Liver (tissue), 9 donors: ENCODE results near the gene CNIH2. TPM values are rescaled to one million over a fixed set of nuclear protein-coding genes. Genes with fewer than 3 reads are reported as not detected.

Experiments
- DNase-seq: peaks from one replicate; pipeline ENCODE4 v3.0.0-alpha.2; 2017; ENCODE audit warnings: low spot score
- H3K27ac ChIP-seq, 2 donors: one replicate each; pipeline ENCODE4 v1.7.0; 2013; ENCODE audit warnings: inconsistent platforms in 2 of 2, low read length in 2 of 2, control low read depth in 1 of 2, low read depth in 1 of 2, mild to moderate bottlenecking in 1 of 2
- H3K27me3 ChIP-seq, 4 donors: one replicate each; pipeline versions ENCODE4 v1.6.1 to v1.7.0; 2013; ENCODE audit warnings: low read length in 3 of 4, inconsistent platforms in 1 of 4, mild to moderate bottlenecking in 1 of 4, moderate library complexity in 1 of 4; ENCODE audit not compliant: control insufficient read depth in 4 of 4, insufficient read depth in 4 of 4
- H3K36me3 ChIP-seq, 4 donors: one replicate each; pipeline versions ENCODE4 v1.6.1 to v1.7.0; 2013; ENCODE audit warnings: low read length in 3 of 4, mild to moderate bottlenecking in 3 of 4, low read depth in 1 of 4, moderate library complexity in 1 of 4; ENCODE audit not compliant: control insufficient read depth in 4 of 4, insufficient read depth in 3 of 4
- H3K4me1 ChIP-seq, 4 donors: one replicate each; pipeline versions ENCODE4 v1.6.1 to v1.7.0; 2013; ENCODE audit warnings: low read length in 3 of 4, mild to moderate bottlenecking in 3 of 4, moderate library complexity in 1 of 4; ENCODE audit not compliant: control insufficient read depth in 4 of 4, insufficient read depth in 4 of 4
- H3K4me3 ChIP-seq, 3 donors: one replicate each; pipeline versions ENCODE4 v1.6.1 to v1.7.0; 2013; ENCODE audit warnings: low read length in 3 of 3, control low read depth in 1 of 3, low read depth in 1 of 3, mild to moderate bottlenecking in 1 of 3
- H3K9ac ChIP-seq, 2 donors: one replicate each; pipeline ENCODE4 v1.7.0; 2013; ENCODE audit warnings: low read length in 2 of 2, mild to moderate bottlenecking in 2 of 2, moderate library complexity in 2 of 2, control low read depth in 1 of 2, low read depth in 1 of 2
- H3K9me3 ChIP-seq, 4 donors: one replicate each; pipeline versions ENCODE4 v1.6.1 to v1.7.0; 2013; ENCODE audit warnings: low read length in 3 of 4; ENCODE audit not compliant: control insufficient read depth in 4 of 4
- ATF3 ChIP-seq: IDR thresholded peaks from 2 replicates; pipeline ENCODE4 v1.6.1; 2016; ENCODE audit warnings: antibody characterized with exemption
- EGR1 ChIP-seq, 2 donors: IDR thresholded peaks; 2 replicates each; pipeline ENCODE4 v1.6.1; 2016 to 2018; ENCODE audit warnings: antibody characterized with exemption in 2 of 2, low read depth in 2 of 2
- FOXA1 ChIP-seq: IDR thresholded peaks from 2 replicates; pipeline ENCODE4 v1.6.1; 2016; ENCODE audit warnings: antibody characterized with exemption
- GABPA ChIP-seq, 2 donors: IDR thresholded peaks in 1 of 2; conservative IDR thresholded peaks in 1 of 2; 2 replicates each; pipeline ENCODE4 v1.6.1; 2016; ENCODE audit warnings: antibody characterized with exemption in 2 of 2, mild to moderate bottlenecking in 1 of 2, moderate library complexity in 1 of 2
- HNF4A ChIP-seq, 2 donors: conservative IDR thresholded peaks; 2 replicates each; pipeline ENCODE4 v1.6.1; 2016; ENCODE audit warnings: antibody characterized with exemption in 2 of 2, mild to moderate bottlenecking in 2 of 2
- HNF4G ChIP-seq: IDR thresholded peaks from 2 replicates; pipeline ENCODE4 v1.6.1; 2016; ENCODE audit warnings: antibody characterized with exemption
- JUND ChIP-seq, 2 donors: IDR thresholded peaks; 2 replicates each; pipeline ENCODE4 v1.6.1; 2016; ENCODE audit warnings: antibody characterized with exemption in 2 of 2
- NR2F2 ChIP-seq: IDR thresholded peaks from 2 replicates; pipeline ENCODE4 v1.6.1; 2016; ENCODE audit warnings: antibody characterized with exemption
- RAD21 ChIP-seq, 2 donors: IDR thresholded peaks; 2 replicates each; pipeline ENCODE4 v1.6.1; 2016; ENCODE audit warnings: antibody characterized with exemption in 2 of 2, mild to moderate bottlenecking in 2 of 2
- RXRA ChIP-seq, 2 donors: IDR thresholded peaks; 2 replicates each; pipeline ENCODE4 v1.6.1; 2017 to 2018; ENCODE audit warnings: antibody characterized with exemption in 2 of 2, mild to moderate bottlenecking in 1 of 2
- SP1 ChIP-seq: IDR thresholded peaks from 2 replicates; pipeline ENCODE4 v1.6.1; 2018; ENCODE audit warnings: antibody characterized with exemption, mild to moderate bottlenecking
- TAF1 ChIP-seq: conservative IDR thresholded peaks from 2 replicates; pipeline ENCODE4 v1.6.1; 2016; ENCODE audit warnings: antibody characterized with exemption, mild to moderate bottlenecking
- YY1 ChIP-seq: IDR thresholded peaks from 2 replicates; pipeline ENCODE4 v1.6.1; 2016; ENCODE audit warnings: antibody characterized with exemption, mild to moderate bottlenecking
- WGBS: extraction: QIAGEN DNeasy Blood & Tissue Kit; methylation state at CpG from one replicate; pipeline ENCODE4 v1.1.7; 2013; 5-methylcytosine and 5-hydroxymethylcytosine counted together
- polyA plus RNA-seq, 2 donors: library from polyadenylated mRNA; stranded (reverse) in 1 of 2; unstranded in 1 of 2; fragments of 200-250 nt in 1 of 2; fragments of >200 nt in 1 of 2; fragmentation: Nextera tagmentation in 1 of 2; extraction: Ambion mirVana in 1 of 2; gene quantifications; one replicate each; pipeline versions ENCODE4 v1.2.1 to v1.2.3, GENCODE V29; 2013 to 2015
- total RNA-seq, 2 donors: library from RNA; depleted of rRNA; stranded (reverse); fragments of >200 nt; gene quantifications; one replicate each; pipeline ENCODE4 v1.2.3, GENCODE V29; 2014
- TF ChIP-seq, protein P1 (sequence below): IDR thresholded peaks from 2 replicates; pipeline ENCODE4 v1.6.1; 2016; ENCODE audit warnings: antibody characterized with exemption
- TF ChIP-seq, protein P2 (sequence below): IDR thresholded peaks from 2 replicates; pipeline ENCODE4 v1.6.1; 2016; ENCODE audit warnings: antibody characterized with exemption, mild to moderate bottlenecking
- TF ChIP-seq, protein P3 (sequence below): IDR thresholded peaks from 2 replicates; pipeline ENCODE4 v1.6.1; 2016; ENCODE audit warnings: antibody characterized with exemption
- donor health status: healthy.
- donor health status: healthy.
- donor health status: healthy.
- donor health status: healthy.
- donor health status: healthy.

CNIH2 gene
- total and polyA plus RNA-seq, 4 donors, result 0.07 TPM; not detected in 3

GRCh38 chr11:66278363-66279091 lies 552 bp downstream of the CNIH2 start:
- no peak overlapping the region for H3K27ac ChIP-seq
- no peaks in the 10 kb centered on the region for H3K27me3 ChIP-seq
- peaks cover 2 to 11% (median 6%) of the 10 kb centered on the region in 4 donors for H3K4me1 ChIP-seq
- peaks cover 8 to 28% (median 14%) of the 10 kb centered on the region in 4 donors for H3K36me3 ChIP-seq
- peak overlapping the region in 1 of 3 donors; percentile 55 for H3K4me3 ChIP-seq
- TF ChIP-seq YY1, result no peak
- H3K9me3 ChIP-seq, result no peaks in the 10 kb centered on the region
- H3K9ac ChIP-seq, result no peak overlapping the region
- 6% methylated on average over 45 of the region's 45 CpGs for WGBS
- DNase-seq, result no peak

DNA sequence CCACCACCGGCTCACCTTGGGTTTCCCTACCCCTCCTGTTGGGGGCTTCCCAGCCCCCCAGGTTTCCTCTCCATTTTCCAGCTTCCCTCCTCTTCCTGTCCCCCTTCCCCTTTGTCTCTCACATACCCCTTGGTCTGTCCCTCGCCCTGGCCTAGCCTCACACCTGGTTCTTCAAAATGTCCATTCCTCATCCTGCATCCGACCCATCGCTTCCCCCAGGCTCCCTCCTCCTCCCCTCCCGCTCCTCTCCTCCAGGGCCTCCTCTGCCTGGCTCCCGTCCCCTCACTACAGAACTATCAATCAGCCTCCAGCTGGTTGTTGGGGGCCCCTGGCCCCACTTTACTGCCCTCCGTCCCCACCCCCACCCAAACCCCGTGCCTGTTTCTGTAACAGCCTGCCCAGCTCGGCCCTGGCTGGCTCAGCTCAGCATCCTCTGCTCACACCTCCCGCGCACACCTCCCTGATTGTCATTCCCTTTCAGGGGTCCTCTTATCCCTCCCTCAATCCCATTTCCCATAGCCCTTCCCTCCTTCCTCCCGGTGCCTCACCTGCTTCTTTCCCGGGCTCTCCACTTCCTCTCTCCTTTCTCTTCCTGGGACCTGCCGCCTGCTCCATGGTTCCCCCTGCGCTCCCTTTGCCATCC lies 1.2 kb downstream of the CNIH2 start:
- H3K27me3 ChIP-seq, result no peaks in the 10 kb centered on the region
- no peak for DNase-seq
- TF ChIP-seq HNF4G, result no peak
- TF ChIP-seq, protein P1, sequence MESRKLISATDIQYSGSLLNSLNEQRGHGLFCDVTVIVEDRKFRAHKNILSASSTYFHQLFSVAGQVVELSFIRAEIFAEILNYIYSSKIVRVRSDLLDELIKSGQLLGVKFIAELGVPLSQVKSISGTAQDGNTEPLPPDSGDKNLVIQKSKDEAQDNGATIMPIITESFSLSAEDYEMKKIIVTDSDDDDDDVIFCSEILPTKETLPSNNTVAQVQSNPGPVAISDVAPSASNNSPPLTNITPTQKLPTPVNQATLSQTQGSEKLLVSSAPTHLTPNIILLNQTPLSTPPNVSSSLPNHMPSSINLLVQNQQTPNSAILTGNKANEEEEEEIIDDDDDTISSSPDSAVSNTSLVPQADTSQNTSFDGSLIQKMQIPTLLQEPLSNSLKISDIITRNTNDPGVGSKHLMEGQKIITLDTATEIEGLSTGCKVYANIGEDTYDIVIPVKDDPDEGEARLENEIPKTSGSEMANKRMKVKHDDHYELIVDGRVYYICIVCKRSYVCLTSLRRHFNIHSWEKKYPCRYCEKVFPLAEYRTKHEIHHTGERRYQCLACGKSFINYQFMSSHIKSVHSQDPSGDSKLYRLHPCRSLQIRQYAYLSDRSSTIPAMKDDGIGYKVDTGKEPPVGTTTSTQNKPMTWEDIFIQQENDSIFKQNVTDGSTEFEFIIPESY, result no peak
- TF ChIP-seq, protein P2, sequence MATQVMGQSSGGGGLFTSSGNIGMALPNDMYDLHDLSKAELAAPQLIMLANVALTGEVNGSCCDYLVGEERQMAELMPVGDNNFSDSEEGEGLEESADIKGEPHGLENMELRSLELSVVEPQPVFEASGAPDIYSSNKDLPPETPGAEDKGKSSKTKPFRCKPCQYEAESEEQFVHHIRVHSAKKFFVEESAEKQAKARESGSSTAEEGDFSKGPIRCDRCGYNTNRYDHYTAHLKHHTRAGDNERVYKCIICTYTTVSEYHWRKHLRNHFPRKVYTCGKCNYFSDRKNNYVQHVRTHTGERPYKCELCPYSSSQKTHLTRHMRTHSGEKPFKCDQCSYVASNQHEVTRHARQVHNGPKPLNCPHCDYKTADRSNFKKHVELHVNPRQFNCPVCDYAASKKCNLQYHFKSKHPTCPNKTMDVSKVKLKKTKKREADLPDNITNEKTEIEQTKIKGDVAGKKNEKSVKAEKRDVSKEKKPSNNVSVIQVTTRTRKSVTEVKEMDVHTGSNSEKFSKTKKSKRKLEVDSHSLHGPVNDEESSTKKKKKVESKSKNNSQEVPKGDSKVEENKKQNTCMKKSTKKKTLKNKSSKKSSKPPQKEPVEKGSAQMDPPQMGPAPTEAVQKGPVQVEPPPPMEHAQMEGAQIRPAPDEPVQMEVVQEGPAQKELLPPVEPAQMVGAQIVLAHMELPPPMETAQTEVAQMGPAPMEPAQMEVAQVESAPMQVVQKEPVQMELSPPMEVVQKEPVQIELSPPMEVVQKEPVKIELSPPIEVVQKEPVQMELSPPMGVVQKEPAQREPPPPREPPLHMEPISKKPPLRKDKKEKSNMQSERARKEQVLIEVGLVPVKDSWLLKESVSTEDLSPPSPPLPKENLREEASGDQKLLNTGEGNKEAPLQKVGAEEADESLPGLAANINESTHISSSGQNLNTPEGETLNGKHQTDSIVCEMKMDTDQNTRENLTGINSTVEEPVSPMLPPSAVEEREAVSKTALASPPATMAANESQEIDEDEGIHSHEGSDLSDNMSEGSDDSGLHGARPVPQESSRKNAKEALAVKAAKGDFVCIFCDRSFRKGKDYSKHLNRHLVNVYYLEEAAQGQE, result no peak
- no peak for TF ChIP-seq NR2F2
- no peak for TF ChIP-seq JUND (IDR thresholded peaks at IDR 0.05)
- no peak for TF ChIP-seq SP1
- TF ChIP-seq HNF4A (conservative IDR thresholded peaks at IDR 0.05), result no peak
- TF ChIP-seq GABPA (IDR thresholded peaks at IDR 0.05 in 1 of 2, conservative IDR thresholded peaks at IDR 0.05 in 1 of 2), result no peak
- no peak for TF ChIP-seq EGR1 (IDR thresholded peaks at IDR 0.05; ENCODE audit: low read depth in 2 of 2)
- no peak for TF ChIP-seq FOXA1
- TF ChIP-seq ATF3, result no peak
- TF ChIP-seq RAD21 (IDR thresholded peaks at IDR 0.05), result no peak
- TF ChIP-seq, protein P3, sequence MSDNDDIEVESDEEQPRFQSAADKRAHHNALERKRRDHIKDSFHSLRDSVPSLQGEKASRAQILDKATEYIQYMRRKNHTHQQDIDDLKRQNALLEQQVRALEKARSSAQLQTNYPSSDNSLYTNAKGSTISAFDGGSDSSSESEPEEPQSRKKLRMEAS, result no peak
- TF ChIP-seq RXRA (IDR thresholded peaks at IDR 0.05), result no peak
- no peak for TF ChIP-seq YY1
- no peak for TF ChIP-seq TAF1
- H3K36me3 ChIP-seq, result peaks cover 2 to 22% (median 11%) of the 10 kb centered on the region in 4 donors
- peaks cover 2 to 11% (median 6%) of the 10 kb centered on the region in 4 donors for H3K4me1 ChIP-seq
- no peak overlapping the region for H3K27ac ChIP-seq
- H3K9ac ChIP-seq, result no peak overlapping the region
- no peaks in the 10 kb centered on the region for H3K9me3 ChIP-seq
- WGBS, result 84% methylated on average over 15 of the region's 15 CpGs
- no peak overlapping the region for H3K4me3 ChIP-seq
